GM13977 (cell line): Measurements from ENCODE around the gene SNRPE.

Source experiments
- DNase-seq: peaks from one replicate; pipeline ENCODE4 v3.0.0; 2012; ENCODE audit warnings: low spot score
- CTCF ChIP-seq: IDR thresholded peaks from 2 replicates; pipeline ENCODE4 v1.5.1; 2012; ENCODE audit warnings: mild to moderate bottlenecking, control low read depth; ENCODE audit not compliant: insufficient read depth; ENCODE audit errors: extremely low read depth, missing control alignments
- in situ Hi-C: fragments of 300-500 bp; cut with MboI; formaldehyde crosslinking; loops from one replicate; pipeline ENCODE4 v1.12.0; 2022; ENCODE audit warnings: low sequenced_read_pairs, low pct_unique_long_range_greater_than_20kb, mixed read lengths, inconsistent platforms; ENCODE audit not compliant: unreplicated experiment

SNRPE gene

GRCh38 chr1:203913073-203913521 is 51.7 kb downstream of the SNRPE start:
- no peak for DNase-seq
- TF ChIP-seq CTCF, result no peak
- in situ Hi-C loops, result no loop called here

- TF ChIP-seq CTCF, result no peak
- in situ Hi-C loops, result no loop called here
- no peak for DNase-seq
Observed at GRCh38 chr1:203914292-203914691, 52.9 kb downstream of the SNRPE start.

DNA sequence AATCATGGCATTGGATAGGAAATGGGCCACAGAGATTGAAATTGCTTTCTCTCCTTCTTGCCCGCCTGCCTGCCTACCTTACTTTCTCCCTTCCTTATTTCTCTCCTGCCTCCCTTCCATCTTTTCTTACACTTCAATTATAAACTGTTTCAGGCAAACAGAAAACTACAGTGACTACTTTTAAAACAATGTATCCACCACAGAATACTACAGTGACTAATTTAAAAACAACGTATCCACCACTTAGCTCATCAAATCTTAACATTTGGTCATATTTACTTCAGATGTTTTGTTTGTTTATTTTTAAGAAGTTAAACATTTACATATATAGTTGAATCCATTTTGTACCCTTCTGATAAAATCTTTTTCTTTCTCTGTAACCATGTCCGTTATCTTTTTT is 54.4 kb downstream of the SNRPE start:
- in situ Hi-C loops, result no loop called here
- DNase-seq, result no peak
- no peak for TF ChIP-seq CTCF

DNA sequence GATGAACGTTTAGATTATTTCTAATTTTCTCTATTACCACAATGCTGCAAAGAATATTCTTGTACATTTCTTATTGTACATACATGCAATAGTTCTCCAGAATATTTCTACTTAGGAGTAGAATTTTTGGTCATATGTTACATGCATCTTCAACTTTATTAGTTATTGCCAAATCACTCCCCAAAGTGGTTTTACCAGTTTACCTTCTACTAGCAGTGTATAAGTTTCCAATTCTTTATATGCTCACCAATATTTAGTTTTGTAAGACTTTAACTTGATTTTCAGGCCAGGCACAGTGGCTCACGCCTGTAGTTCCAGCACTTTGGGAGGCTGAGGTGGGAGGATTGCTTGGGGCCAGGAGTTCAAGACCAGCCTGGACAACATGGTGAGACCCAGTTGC is 55.4 kb downstream of the SNRPE start:
- no peak for DNase-seq
- TF ChIP-seq CTCF, result no peak
- in situ Hi-C loops, result no loop called here
